A204.1 (cell line): ENCODE results near the gene KLHDC7A.

Experiments
- FAIRE-seq: peaks from 2 replicates; lab custom pipeline; 2012; peaks lifted over from hg19 to GRCh38; lab: Jason Lieb, UNC

KLHDC7A gene

DNA sequence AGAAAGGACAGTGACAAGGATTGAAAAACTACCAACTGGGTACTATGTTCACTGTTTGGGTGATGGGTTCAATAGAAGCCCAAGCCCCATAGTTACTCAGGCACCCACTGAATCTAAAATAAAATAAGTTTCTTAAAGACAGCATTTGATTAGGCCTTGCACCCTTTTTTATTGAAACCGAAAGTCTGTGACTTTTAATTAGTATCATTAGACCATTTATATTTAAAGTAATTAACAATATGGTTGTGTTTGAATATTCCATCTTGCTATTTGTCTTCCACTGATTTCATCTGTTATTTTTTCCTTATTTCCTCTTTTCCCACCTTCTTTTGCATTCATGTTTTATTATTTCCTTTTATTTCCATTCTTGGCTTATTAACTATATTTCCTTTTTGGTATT, 27.4 kb downstream of the KLHDC7A start:
- no peak for FAIRE-seq

DNA sequence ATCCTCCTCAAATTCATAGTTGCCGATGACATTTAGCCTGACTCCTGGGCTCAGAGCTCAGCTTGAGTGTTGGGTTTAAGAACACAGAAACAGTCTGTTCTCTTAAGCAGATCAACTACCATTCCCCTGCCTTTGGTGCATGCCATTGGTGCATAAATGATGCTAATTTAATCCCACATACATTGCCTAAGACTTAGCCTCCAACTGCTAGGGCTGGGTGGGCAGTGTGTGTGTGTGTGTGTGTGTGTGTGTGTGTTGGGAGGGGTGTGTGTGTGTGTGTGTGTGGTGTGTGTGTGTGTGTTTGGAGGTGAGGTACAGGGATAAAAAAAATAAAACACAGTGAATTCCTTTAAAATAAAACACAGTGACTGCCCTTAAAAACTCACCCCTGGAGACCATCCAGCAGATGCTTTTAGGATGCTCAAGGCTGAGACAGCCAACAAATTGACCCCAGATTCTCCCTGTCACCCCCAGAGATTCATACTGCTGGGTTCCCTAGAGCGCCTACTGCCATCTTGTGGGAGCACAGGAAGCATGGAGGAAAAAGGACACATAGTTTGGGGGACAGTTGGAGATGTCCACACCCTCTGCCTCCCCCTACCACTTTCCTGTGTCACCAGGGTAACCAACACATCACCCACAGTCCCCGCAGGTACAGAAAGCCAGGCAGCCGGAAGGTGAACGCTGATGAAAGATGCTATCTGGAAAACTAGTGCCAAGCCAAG, 30.6 kb downstream of the KLHDC7A start:
- FAIRE-seq: no peak

- FAIRE-seq: no peak
Measured at GRCh38 chr1:18511874-18512150, 31.1 kb downstream of the KLHDC7A start.

- FAIRE-seq: no peak
Measured at GRCh38 chr1:18512883-18513282, 32.2 kb downstream of the KLHDC7A start.

DNA sequence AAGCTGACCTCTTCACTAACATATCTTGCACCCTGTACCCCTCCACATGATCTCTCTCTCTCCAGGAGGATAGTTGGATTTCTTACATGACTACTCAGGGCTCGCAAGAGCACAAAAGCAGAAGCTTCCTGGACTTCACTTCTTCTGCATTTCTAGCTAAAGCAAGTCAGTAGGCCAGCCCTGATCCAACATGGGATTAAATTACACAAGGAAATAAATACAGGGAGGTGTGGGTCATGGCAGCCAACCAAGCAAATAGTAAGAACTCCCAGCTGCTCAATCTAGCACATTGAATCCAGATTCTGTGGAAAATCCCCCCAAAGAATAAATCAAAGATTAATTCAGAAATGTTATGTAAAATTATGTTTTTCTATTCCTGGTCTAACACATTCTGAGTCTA, 33.3 kb downstream of the KLHDC7A start:
- FAIRE-seq: no peak

- no peak for FAIRE-seq
Measured at GRCh38 chr1:18515120-18515667, 34.5 kb downstream of the KLHDC7A start.

DNA sequence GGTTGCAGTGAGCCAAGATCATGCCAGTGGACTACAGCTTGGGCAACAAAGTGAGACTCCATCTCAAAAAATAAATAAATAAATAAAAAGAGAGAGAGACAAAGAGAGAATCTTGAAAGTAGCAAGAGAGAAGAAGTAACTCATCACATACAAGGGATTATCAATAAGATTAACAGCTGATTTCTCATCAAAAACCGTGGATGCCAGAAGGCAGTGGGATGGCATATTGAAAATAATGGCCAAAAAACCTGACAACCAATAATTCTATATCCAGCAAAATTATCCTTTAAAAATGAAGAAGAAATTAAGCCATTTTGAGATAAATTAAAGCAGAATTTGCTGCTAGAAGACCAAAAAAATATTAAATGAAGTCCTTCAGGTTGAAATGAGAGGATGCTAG, 35.7 kb downstream of the KLHDC7A start:
- FAIRE-seq: no peak

DNA sequence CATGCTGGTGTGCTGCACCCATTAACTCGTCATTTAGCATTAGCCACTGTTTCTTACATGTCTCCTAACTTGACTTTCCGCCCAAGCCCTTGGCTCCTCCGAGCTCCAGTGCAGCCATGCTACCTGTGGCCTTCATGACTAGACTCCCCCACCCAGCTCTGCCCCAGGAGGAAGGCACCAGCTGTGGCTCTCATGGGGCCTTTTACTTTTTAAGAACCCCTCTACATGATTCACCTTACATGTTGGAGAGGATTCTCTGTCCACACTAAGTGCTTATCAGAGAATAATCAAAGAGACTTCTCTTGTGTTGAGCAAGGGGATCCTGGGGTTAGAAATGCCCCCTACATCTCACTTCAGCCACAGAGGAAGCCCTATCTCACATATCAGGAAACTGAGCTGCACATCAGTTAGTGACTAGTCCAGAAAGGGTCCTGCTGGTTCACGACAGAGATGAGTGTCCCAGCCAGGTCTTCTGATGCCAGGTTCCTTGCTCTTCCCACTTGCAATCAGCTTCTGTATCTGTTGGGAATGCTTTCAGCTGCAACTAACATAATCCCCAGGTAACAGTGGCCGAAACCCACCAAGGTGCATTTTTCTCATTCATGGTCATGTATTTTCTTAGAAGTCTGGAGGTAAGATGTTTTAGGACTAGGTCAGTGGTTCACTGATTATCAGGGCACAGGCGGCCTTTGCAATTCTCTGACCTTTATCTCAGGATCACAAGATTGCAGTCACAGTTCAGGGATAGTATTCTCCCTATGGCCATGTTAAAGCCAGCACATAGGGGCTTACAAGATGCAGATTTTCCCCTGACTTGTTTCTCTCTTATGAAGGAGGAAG, 45.9 kb downstream of the KLHDC7A start:
- FAIRE-seq: no peak

- FAIRE-seq: no peak
Measured at GRCh38 chr1:18527514-18527913, 46.8 kb downstream of the KLHDC7A start.

- no peak for FAIRE-seq
Measured at GRCh38 chr1:18527921-18528320, 47.2 kb downstream of the KLHDC7A start.

DNA sequence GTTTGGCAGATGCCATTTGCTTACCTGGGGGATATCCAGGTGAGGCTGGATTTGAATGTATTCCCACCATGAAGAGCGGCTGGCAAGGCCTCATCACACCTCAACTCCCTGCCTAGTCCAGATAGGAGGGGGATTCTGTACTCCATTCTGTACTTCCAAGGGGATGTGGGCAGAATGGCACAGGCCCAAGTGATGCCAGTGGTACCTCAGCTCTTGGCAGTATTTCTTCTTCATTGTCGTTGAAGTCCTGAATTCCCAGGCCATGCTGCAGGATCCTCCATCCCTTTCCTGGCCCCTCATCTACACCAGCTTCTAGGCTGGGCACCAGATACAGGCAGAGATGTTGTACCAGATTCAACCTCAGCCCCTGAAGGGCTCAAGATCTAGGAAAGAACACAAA, 47.9 kb downstream of the KLHDC7A start:
- no peak for FAIRE-seq

GRCh38 chr1:18529714-18530113, 49.0 kb downstream of the KLHDC7A start:
- FAIRE-seq: no peak

DNA sequence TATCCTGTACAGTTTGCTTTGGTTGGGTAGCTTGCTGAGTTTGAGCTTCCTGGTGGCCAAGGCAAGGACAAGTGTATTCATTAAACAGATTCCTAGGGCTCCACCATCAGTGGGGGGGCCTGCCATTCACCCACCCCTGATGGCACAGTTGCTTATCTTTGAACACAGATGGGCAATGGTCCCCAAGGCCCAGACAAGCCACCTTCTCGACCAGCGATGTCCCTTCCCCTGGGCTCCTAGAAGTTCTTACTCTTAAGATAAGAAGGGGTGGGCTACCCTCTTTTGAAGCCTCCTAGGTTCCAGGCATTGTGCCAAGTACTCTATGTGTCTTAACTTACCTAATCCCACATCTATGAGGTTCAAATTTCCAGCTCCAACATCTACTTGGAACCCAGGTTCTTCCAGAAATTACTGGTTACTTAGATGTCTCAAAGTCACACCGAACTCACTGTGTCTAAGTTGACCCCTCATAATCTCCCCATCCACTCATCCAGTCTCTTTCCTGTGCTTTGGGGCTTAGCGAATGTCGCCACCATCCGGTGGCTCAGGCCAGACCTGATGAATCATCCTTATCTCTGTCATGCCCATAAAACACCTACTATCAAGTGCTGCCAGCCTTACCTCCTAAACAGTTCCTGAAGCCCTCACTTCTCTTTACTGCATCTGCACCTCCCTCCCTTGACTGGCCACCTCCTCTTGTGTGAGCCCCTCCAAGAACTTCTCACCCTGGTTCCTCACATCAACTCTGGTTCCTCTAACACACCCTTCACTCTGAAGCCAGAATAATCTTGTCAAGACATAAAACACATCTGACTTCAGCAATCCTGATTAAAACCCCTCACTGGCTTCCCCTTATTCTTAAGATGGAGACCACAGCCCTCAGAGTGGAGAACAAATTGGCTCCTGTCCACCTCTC, 50.1 kb downstream of the KLHDC7A start:
- FAIRE-seq: no peak

GRCh38 chr1:18531503-18531845, 50.7 kb downstream of the KLHDC7A start:
- no peak for FAIRE-seq

DNA sequence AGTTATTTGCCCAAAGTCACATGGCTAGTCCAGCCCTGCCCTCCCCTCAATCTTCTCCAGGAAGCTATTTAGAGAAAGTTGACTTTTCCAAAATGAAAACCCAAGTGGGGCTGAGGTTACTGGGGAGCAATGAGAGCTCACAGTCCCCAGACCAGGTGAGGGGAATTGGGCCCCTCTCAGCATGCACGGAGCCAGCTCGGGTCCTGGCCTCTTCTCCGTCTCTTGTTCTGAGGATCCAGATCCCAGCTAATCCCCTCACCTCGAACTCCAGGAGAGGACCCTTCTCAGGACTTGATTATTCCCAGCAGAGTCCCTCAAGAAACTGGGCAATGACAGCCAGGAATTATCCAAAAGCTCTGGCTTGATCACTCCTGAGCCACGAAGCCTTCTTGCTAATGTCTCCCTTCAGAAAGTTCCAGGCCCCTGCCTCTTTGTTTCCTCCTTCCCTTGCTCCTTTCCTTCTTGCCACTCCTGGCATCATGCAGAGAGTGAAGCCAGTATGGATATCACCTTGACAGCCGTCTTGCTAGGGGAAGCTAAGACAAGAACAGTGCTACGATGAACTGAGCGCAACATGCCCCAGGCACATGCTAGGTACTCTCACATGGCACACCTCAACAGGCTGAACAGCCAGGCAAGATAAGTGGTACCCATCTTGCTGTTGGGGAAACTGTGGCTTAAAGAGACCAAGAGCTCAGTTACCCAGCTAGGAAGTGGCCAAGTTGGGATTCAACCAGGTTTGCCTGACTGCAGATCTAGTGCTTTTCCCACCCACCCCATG, 51.9 kb downstream of the KLHDC7A start:
- no peak for FAIRE-seq

DNA sequence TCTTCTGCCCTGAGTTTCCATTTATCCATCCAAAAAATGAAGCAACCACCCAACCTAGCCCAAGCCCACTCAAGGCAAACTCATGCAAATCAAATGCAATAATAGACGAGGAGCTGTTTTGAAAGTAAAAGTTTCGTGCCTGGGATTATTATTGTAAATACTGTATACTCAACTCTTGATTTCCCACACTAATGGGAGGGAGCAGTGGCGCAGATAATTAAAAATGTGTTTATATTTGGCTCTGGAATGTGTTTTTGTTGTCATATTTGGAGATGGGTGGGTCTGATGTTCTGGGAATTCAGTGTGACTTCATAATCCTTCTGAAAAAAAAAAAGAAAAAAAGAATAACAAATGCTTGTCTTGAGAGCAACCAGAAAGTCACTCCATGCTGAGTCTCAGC, 52.5 kb downstream of the KLHDC7A start:
- no peak for FAIRE-seq

DNA sequence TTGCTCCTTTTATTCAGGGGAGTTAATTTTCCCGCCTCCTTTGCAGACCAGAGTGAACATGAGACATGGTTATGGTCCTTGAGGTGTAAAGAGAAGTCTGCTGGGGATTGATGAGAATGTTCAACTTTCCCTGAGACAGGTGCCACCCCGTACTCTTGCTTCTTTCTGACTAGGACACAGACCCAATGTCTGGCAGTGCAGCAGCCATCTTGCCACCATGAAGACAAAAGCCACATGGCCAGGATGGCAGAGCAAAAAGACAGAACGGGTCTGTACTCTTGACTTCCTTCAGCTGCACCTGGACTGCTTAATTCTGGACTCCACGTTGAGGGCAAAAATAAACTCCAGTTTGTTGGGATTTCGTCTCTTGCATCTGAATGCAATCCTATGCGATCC, 54.1 kb downstream of the KLHDC7A start:
- no peak for FAIRE-seq
